Ovary (tissue), 9 donors: ENCODE results near the gene PPP4R3B. TPM values are rescaled to one million over a fixed set of nuclear protein-coding genes. Genes with fewer than 3 reads are reported as not detected.

ENCODE experiments used
- DNase-seq, 5 donors: peaks; one replicate each; pipeline ENCODE4 v3.0.0-alpha.2; 2019 to 2020
- H3K27ac ChIP-seq, 2 donors: fragments of 200-600 bp; one replicate each; pipeline versions ENCODE4 v1.5.1 to v1.8.0; 2019 to 2022
- H3K27me3 ChIP-seq: fragments of 200-600 bp; one replicate; pipeline ENCODE4 v1.8.0; 2022
- H3K36me3 ChIP-seq: fragments of 200-600 bp; sonication (generic); one replicate; pipeline ENCODE4 v1.5.1; 2019
- H3K4me1 ChIP-seq: one replicate; pipeline ENCODE4 v1.8.1; 2013; ENCODE audit warnings: mild to moderate bottlenecking, moderate library complexity; ENCODE audit not compliant: insufficient read depth
- H3K4me3 ChIP-seq: fragments of 200-600 bp; sonication (generic); one replicate; pipeline ENCODE4 v1.5.1; 2017
- H3K9me3 ChIP-seq, 2 donors: fragments of 200-600 bp in 1 of 2; sonication (generic) in 1 of 2; one replicate each; pipeline versions ENCODE4 v1.5.1 to v1.8.1; 2013 to 2019; ENCODE audit warnings: mild to moderate bottlenecking in 1 of 2, moderate library complexity in 1 of 2
- CTCF ChIP-seq, 3 donors: fragments of 450-650 bp in 2 of 3; fragments of 200-600 bp in 1 of 3; IDR thresholded peaks; one replicate each; pipeline versions ENCODE4 v1.5.1 to v1.8.0; 2016 to 2022; ENCODE audit warnings: antibody characterized with exemption in 3 of 3, mild to moderate bottlenecking in 1 of 3
- EP300 ChIP-seq: sonication (generic); formaldehyde crosslinking; IDR thresholded peaks from one replicate; pipeline ENCODE4 v1.6.1; 2017; ENCODE audit warnings: antibody characterized with exemption
- POLR2A ChIP-seq: fragments of 450-650 bp; IDR thresholded peaks from one replicate; pipeline ENCODE4 v1.6.1; 2017; ENCODE audit warnings: antibody characterized with exemption, mild to moderate bottlenecking, moderate library complexity
- WGBS, 3 donors: extraction: QIAGEN DNeasy Blood & Tissue Kit in 1 of 3; methylation state at CpG; one replicate each; pipeline versions ENCODE4 v1.1.5 to v1.1.7; 2013 to 2017; 5-methylcytosine and 5-hydroxymethylcytosine counted together
- intact Hi-C, 4 donors: fragments of 100-400 bp; cut with DNase I; formaldehyde crosslinking; loops; one replicate each; pipeline versions ENCODE4 v1.11.0 to v1.15.1; 2022 to 2023
- polyA plus RNA-seq, 2 donors: library from polyadenylated mRNA; stranded (reverse); fragments of 200-250 nt in 1 of 2; fragments of 350-450 nt in 1 of 2; fragmentation: Illumina TruSeq in 1 of 2; extraction: RNeasy Lipid Tissue Mini Kit (QIAGEN cat#74804) in 1 of 2; gene quantifications; one replicate each; pipeline ENCODE4 v1.2.3, GENCODE V29; 2013 to 2014
- total RNA-seq, 7 donors: library from RNA; depleted of rRNA in 2 of 7; stranded (reverse); fragments of >200 nt in 2 of 7; fragmentation: NEBNext Ultra II Directional in 3 of 7; extraction: Animal tissue kit (Norgen Biotek cat#: 25700) in 3 of 7; gene quantifications; one replicate each; pipeline versions ENCODE4 v1.1.0 to v1.2.4, GENCODE V29; 2016 to 2023
- donor health status: DM: no; HTN: no; CAD: no; lungs with moderate emphysema.
- donor health status: DM: no; HTN: no; CAD: no.
- donor health status: Bipolar disorder and iron deficiency.
- donor health status: DM: yes; HTN: yes; CAD: no.
- donor health status: DM: no; HTN: no; CAD: no.
- donor health status: DM: yes; HTN: yes; CAD: no.

PPP4R3B gene
- total and polyA plus RNA-seq, 9 donors: 27.4 to 66.6 (median 51.0) TPM

GRCh38 chr2:55628931-55629330, 11.5 kb upstream of the PPP4R3B start:
- TF ChIP-seq CTCF (IDR thresholded peaks at IDR 0.05): no peak
- TF ChIP-seq POLR2A: no peak
- no peak for TF ChIP-seq EP300
- Histone ChIP-seq H3K4me1 (peaks cover 4% of the 10 kb centered on the region), H3K27me3 (no peaks in the 10 kb centered on the region), H3K27ac (no peak overlapping the region), H3K4me3 (no peak overlapping the region), H3K36me3 (no peaks in the 10 kb centered on the region), H3K9me3 (no peaks in the 10 kb centered on the region)
- no peak for DNase-seq
- 96 to 98% (median 97%) methylated on average over 2 of the region's 2 CpGs for WGBS, 3 donors
- intact Hi-C loops: no loop called here

GRCh38 chr2:55627915-55628314, 10.5 kb upstream of the PPP4R3B start:
- no peaks in the 10 kb centered on the region for H3K9me3 ChIP-seq
- TF ChIP-seq CTCF (IDR thresholded peaks at IDR 0.05) (no peak), POLR2A (no peak), EP300 (no peak)
- no peaks in the 10 kb centered on the region for H3K36me3 ChIP-seq
- intact Hi-C loops: no loop called here
- DNase-seq: no peak
- peaks cover 5% of the 10 kb centered on the region for H3K4me1 ChIP-seq
- H3K27me3 ChIP-seq: no peaks in the 10 kb centered on the region
- 84 to 88% (median 86%) methylated on average over 1 of the region's 1 CpG for WGBS, 3 donors
- H3K4me3 ChIP-seq: no peak overlapping the region
- H3K27ac ChIP-seq: no peak overlapping the region

- H3K4me1 ChIP-seq: peaks cover 6% of the 10 kb centered on the region
- no peaks in the 10 kb centered on the region for H3K36me3 ChIP-seq
- 85 to 88% (median 88%) methylated on average over 7 of the region's 7 CpGs for WGBS, 3 donors
- H3K27ac ChIP-seq: no peak overlapping the region
- no peak for TF ChIP-seq POLR2A
- no peak for TF ChIP-seq EP300
- TF ChIP-seq CTCF (IDR thresholded peaks at IDR 0.05): no peak
- intact Hi-C loops: no loop called here
- H3K27me3 ChIP-seq: no peaks in the 10 kb centered on the region
- no peak overlapping the region for H3K4me3 ChIP-seq
- no peak for DNase-seq
- no peaks in the 10 kb centered on the region for H3K9me3 ChIP-seq
These were observed 4.4 kb upstream of the PPP4R3B start for GRCh38 chr2:55621802-55622201.

GRCh38 chr2:55620123-55620779, 2.8 kb upstream of the PPP4R3B start:
- Histone ChIP-seq H3K27ac (no peak overlapping the region), H3K9me3 (no peaks in the 10 kb centered on the region), H3K36me3 (no peaks in the 10 kb centered on the region), H3K4me1 (peaks cover 9% of the 10 kb centered on the region), H3K4me3 (no peak overlapping the region), H3K27me3 (no peaks in the 10 kb centered on the region)
- DNase-seq: no peak
- TF ChIP-seq POLR2A (no peak), CTCF (IDR thresholded peaks at IDR 0.05) (no peak), EP300 (no peak)
- intact Hi-C loops: no loop called here
- 73 to 82% (median 82%) methylated on average over 3 of the region's 3 CpGs for WGBS, 3 donors
